GM19240 (cell line): ENCODE data around the gene UBE2L5.

Experiments
- DNase-seq: peaks from one replicate; pipeline ENCODE4 v3.0.0; 2011; ENCODE audit warnings: low spot score; ENCODE audit not compliant: insufficient read length

UBE2L5 gene

GRCh38 chr13:30466841-30467252, 44.6 kb downstream of the UBE2L5 start:
- DNase-seq: no peak

- DNase-seq: no peak
Observed at GRCh38 chr13:30473675-30474074, 51.4 kb downstream of the UBE2L5 start.

GRCh38 chr13:30477346-30478195, 55.3 kb downstream of the UBE2L5 start:
- DNase-seq: peak; percentile 31
